Esophagus squamous epithelium (tissue), 4 donors: ENCODE data around the gene MPZL1.
"Not testable (repeated sequence)": the region's sequence is repeated elsewhere in the genome, so short reads cannot be mapped to it uniquely, and the experiment has no call there.

Experiments
- CTCF ChIP-seq, 6 experiments: fragments of 450-650 bp in 4 of 6; fragments of 200-600 bp in 2 of 6; sonication (generic) in 2 of 6; IDR thresholded peaks; one replicate each; pipeline ENCODE4 v1.5.1; 2016 to 2019; ENCODE audit warnings: antibody characterized with exemption in 6 of 6, mild to moderate bottlenecking in 4 of 6, moderate library complexity in 4 of 6
- POLR2A ChIP-seq, 4 donors: fragments of 450-650 bp; IDR thresholded peaks; one replicate each; pipeline ENCODE4 v1.6.1; 2017; ENCODE audit warnings: antibody characterized with exemption in 4 of 4, mild to moderate bottlenecking in 4 of 4, moderate library complexity in 3 of 4

DNA sequence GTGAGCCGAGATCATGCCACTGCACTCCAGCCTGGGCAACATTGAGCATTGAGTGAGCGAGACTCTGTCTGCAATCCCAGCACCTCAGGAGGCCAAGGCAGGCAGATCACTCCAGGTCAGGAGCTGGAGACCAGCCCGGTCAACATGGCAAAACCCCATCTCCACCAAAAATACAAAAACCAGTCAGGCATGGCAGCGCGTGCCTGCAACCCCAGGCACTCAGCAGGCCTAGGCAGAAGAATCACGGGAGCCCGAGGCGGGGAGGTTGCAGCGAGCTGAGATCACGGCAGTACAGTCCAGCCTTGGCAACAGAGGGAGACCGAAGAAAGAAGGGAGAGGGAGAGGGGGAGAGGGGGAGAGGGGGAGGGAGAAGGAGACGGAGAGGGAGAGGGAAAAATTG is 84.9 kb downstream of the MPZL1 start:
- not testable (repeated sequence) for TF ChIP-seq CTCF, POLR2A (IDR thresholded peaks at IDR 0.05)
